Measurements from ENCODE around the gene DPF3. TPM values are rescaled to one million over a fixed set of nuclear protein-coding genes. Genes with fewer than 3 reads are reported as not detected.
"Not testable (repeated sequence)": the region's sequence is repeated elsewhere in the genome, so short reads cannot be mapped to it uniquely, and the experiment has no call there.

DPF3 gene
- polyA plus RNA-seq, 2 donors, result 0.16 to 0.37 TPM

- not testable (repeated sequence) for H3K9me3 ChIP-seq (ENCODE audit: control insufficient read depth in 2 of 2, insufficient read depth in 1 of 2, low read depth in 1 of 2, low read length in 1 of 2); H3K4me1 ChIP-seq (ENCODE audit: control insufficient read depth in 2 of 2, insufficient read depth in 2 of 2, low read length in 1 of 2); H3K27me3 ChIP-seq (ENCODE audit: control insufficient read depth in 1 of 2, insufficient read depth in 2 of 2, low read length in 2 of 2); H3K27ac ChIP-seq (ENCODE audit: low read depth in 2 of 2, low read length in 1 of 2); H3K4me3 ChIP-seq (ENCODE audit: low read depth in 1 of 2, low read length in 2 of 2); H3K36me3 ChIP-seq (ENCODE audit: control insufficient read depth in 2 of 2, insufficient read depth in 2 of 2, low read length in 1 of 2)
- 77 to 87% methylated on average over 4 of the region's 4 CpGs for WGBS, 2 donors
These were observed 23.0 kb downstream of the DPF3 start for GRCh38 chr14:72870878-72871277.

- Histone ChIP-seq H3K27ac (ENCODE audit: low read depth in 2 of 2, low read length in 1 of 2) (no peak overlapping the region), H3K27me3 (ENCODE audit: control insufficient read depth in 1 of 2, insufficient read depth in 2 of 2, low read length in 2 of 2) (no peaks in the 10 kb centered on the region), H3K36me3 (ENCODE audit: control insufficient read depth in 2 of 2, insufficient read depth in 2 of 2, low read length in 1 of 2) (no peaks in the 10 kb centered on the region), H3K4me3 (ENCODE audit: low read depth in 1 of 2, low read length in 2 of 2) (no peak overlapping the region), H3K4me1 (ENCODE audit: control insufficient read depth in 2 of 2, insufficient read depth in 2 of 2, low read length in 1 of 2) (no peaks in the 10 kb centered on the region), H3K9me3 (ENCODE audit: control insufficient read depth in 2 of 2, insufficient read depth in 1 of 2, low read depth in 1 of 2, low read length in 1 of 2) (peaks cover 0 to 2% of the 10 kb centered on the region in 2 donors)
- WGBS, 2 donors, result 78 to 80% methylated on average over 8 of the region's 8 CpGs
These were observed 24.2 kb downstream of the DPF3 start for GRCh38 chr14:72869407-72870329.

DNA sequence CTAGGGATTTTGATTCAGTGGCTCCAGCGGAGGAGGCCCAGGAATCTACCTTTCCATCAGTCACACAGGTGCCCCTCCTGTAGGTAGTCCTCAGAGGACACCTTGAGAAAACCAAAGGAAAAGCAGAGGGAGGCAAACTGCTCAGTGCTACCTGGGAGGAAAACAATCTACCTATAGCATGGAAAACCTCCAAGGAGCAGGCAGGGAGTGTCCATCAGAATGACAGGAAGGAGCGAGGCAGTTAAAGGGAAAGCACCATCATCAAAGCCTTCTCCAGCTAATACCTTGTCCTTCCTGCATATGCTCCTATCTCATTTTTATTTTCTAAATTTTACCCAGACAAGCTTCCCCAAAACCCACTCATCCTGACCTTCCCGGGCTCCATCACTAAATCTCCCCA lies 25.4 kb downstream of the DPF3 start:
- no peaks in the 10 kb centered on the region for H3K4me1 ChIP-seq (ENCODE audit: control insufficient read depth in 2 of 2, insufficient read depth in 2 of 2, low read length in 1 of 2)
- H3K4me3 ChIP-seq (ENCODE audit: low read depth in 1 of 2, low read length in 2 of 2), result no peak overlapping the region
- H3K27ac ChIP-seq (ENCODE audit: low read depth in 2 of 2, low read length in 1 of 2), result no peak overlapping the region
- no peaks in the 10 kb centered on the region for H3K27me3 ChIP-seq (ENCODE audit: control insufficient read depth in 1 of 2, insufficient read depth in 2 of 2, low read length in 2 of 2)
- 86 to 91% methylated on average over 3 of the region's 3 CpGs for WGBS, 2 donors
- no peaks in the 10 kb centered on the region for H3K36me3 ChIP-seq (ENCODE audit: control insufficient read depth in 2 of 2, insufficient read depth in 2 of 2, low read length in 1 of 2)
- H3K9me3 ChIP-seq (ENCODE audit: control insufficient read depth in 2 of 2, insufficient read depth in 1 of 2, low read depth in 1 of 2, low read length in 1 of 2), result peaks cover 0 to 2% of the 10 kb centered on the region in 2 donors

DNA sequence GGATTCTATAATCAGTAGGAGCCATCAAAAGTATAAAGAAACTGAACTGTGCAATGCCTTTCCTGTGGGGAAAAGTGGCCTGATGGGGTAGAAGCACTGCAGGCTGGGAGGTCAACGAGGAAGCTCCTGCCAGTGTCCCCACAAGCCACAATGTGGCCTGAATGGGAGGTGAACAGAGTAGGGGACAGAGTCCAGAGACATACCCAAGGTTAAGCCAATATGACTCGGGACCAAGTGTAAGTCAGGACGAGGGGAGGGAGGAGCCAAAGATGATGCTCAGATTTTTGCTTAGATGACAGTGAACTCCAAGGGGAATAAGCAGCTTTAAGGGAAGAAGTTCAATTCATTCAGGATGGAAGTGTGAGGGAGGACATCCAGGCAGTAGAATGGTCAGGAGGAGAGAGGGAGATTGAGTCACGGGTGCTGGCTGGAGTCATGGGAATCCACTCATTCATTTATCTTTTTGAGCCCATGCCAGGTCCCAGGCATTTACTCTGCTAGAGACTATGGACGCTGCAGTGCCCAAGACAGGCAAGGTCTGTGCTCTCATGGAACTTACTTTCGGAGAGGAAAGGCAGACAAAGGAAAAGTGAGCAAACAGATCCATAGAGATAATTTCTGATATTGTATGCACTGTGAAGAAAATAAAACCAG lies 29.1 kb downstream of the DPF3 start:
- Histone ChIP-seq H3K36me3 (ENCODE audit: control insufficient read depth in 2 of 2, insufficient read depth in 2 of 2, low read length in 1 of 2) (no peaks in the 10 kb centered on the region), H3K27ac (ENCODE audit: low read depth in 2 of 2, low read length in 1 of 2) (no peak overlapping the region), H3K4me3 (ENCODE audit: low read depth in 1 of 2, low read length in 2 of 2) (no peak overlapping the region), H3K4me1 (ENCODE audit: control insufficient read depth in 2 of 2, insufficient read depth in 2 of 2, low read length in 1 of 2) (no peaks in the 10 kb centered on the region), H3K9me3 (ENCODE audit: control insufficient read depth in 2 of 2, insufficient read depth in 1 of 2, low read depth in 1 of 2, low read length in 1 of 2) (no peaks in the 10 kb centered on the region), H3K27me3 (ENCODE audit: control insufficient read depth in 1 of 2, insufficient read depth in 2 of 2, low read length in 2 of 2) (no peaks in the 10 kb centered on the region)
- WGBS, 2 donors, result 75 to 80% methylated on average over 6 of the region's 6 CpGs

- Histone ChIP-seq H3K36me3 (ENCODE audit: control insufficient read depth in 2 of 2, insufficient read depth in 2 of 2, low read length in 1 of 2) (no peaks in the 10 kb centered on the region), H3K9me3 (ENCODE audit: control insufficient read depth in 2 of 2, insufficient read depth in 1 of 2, low read depth in 1 of 2, low read length in 1 of 2) (no peaks in the 10 kb centered on the region), H3K4me1 (ENCODE audit: control insufficient read depth in 2 of 2, insufficient read depth in 2 of 2, low read length in 1 of 2) (no peaks in the 10 kb centered on the region), H3K4me3 (ENCODE audit: low read depth in 1 of 2, low read length in 2 of 2) (no peak overlapping the region), H3K27me3 (ENCODE audit: control insufficient read depth in 1 of 2, insufficient read depth in 2 of 2, low read length in 2 of 2) (no peaks in the 10 kb centered on the region), H3K27ac (ENCODE audit: low read depth in 2 of 2, low read length in 1 of 2) (no peak overlapping the region)
- WGBS, 2 donors, result 69 to 72% methylated on average over 7 of the region's 7 CpGs
These were observed 30.5 kb downstream of the DPF3 start for GRCh38 chr14:72863216-72864006.

DNA sequence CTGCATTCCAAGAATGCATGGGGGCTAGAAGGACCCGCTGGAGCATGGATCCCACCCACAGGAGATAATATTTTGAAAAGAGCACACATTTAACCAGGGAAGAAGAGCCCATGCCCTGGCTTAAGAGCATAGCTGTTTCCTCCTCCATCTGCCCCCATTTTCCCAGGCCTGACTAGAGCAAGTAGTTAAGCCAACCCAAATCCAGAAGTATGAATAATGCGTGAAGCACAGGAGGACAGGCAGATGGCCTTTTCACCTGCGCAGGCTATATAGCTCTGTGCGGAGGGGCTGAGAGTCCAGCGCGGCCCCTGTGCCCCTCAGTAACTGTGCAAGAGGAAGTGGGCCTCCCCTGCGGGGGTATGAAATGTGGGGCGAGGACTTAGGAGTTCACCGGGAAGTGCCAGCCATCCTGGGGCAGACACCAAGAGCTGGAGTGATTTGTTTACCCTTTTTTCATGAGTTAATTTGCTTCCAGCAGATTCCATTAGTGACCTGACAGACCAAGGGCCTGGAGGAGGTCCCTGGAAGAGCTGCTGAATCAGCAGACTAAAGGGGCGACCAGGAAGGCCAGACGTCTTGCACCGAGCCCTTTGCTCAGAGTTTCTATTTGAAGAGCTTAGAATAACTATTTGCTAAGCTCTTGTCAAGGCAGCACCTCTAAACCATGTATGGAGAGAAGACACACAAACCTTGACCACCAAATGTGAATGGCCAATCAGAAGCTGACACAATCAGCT lies 37.2 kb downstream of the DPF3 start:
- H3K27me3 ChIP-seq (ENCODE audit: control insufficient read depth in 1 of 2, insufficient read depth in 2 of 2, low read length in 2 of 2), result no peaks in the 10 kb centered on the region
- H3K27ac ChIP-seq (ENCODE audit: low read depth in 2 of 2, low read length in 1 of 2), result no peak overlapping the region
- WGBS, 2 donors, result 74 to 75% methylated on average over 12 of the region's 12 CpGs
- H3K4me1 ChIP-seq (ENCODE audit: control insufficient read depth in 2 of 2, insufficient read depth in 2 of 2, low read length in 1 of 2), result peaks cover 0 to 3% of the 10 kb centered on the region in 2 donors
- no peak overlapping the region for H3K4me3 ChIP-seq (ENCODE audit: low read depth in 1 of 2, low read length in 2 of 2)
- no peaks in the 10 kb centered on the region for H3K9me3 ChIP-seq (ENCODE audit: control insufficient read depth in 2 of 2, insufficient read depth in 1 of 2, low read depth in 1 of 2, low read length in 1 of 2)
- H3K36me3 ChIP-seq (ENCODE audit: control insufficient read depth in 2 of 2, insufficient read depth in 2 of 2, low read length in 1 of 2), result no peaks in the 10 kb centered on the region

DNA sequence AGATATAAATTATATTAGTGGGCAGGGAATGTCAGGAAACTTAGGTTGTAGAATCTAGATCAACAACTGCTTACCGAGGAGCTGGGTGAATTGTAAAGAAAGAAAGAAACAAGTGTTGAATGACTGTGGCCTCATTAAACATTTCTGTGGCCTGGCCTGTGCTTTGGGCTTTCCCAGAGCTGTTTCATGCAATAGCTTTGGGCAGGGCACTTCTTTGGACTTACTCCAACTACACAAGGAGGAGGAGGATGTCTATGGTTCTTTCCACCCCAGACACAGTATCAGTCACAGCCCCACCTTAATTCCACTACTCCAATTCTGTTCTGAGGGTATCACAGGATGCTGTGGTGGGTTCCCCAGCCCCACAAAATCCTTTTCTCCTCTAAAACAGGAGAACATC lies 38.0 kb downstream of the DPF3 start:
- WGBS, 2 donors, result 47 to 57% methylated on average over 1 of the region's 1 CpG
- Histone ChIP-seq H3K36me3 (ENCODE audit: control insufficient read depth in 2 of 2, insufficient read depth in 2 of 2, low read length in 1 of 2) (no peaks in the 10 kb centered on the region), H3K9me3 (ENCODE audit: control insufficient read depth in 2 of 2, insufficient read depth in 1 of 2, low read depth in 1 of 2, low read length in 1 of 2) (no peaks in the 10 kb centered on the region), H3K4me3 (ENCODE audit: low read depth in 1 of 2, low read length in 2 of 2) (no peak overlapping the region), H3K27ac (ENCODE audit: low read depth in 2 of 2, low read length in 1 of 2) (no peak overlapping the region), H3K27me3 (ENCODE audit: control insufficient read depth in 1 of 2, insufficient read depth in 2 of 2, low read length in 2 of 2) (no peaks in the 10 kb centered on the region), H3K4me1 (ENCODE audit: control insufficient read depth in 2 of 2, insufficient read depth in 2 of 2, low read length in 1 of 2) (peaks cover 0 to 3% of the 10 kb centered on the region in 2 donors)

DNA sequence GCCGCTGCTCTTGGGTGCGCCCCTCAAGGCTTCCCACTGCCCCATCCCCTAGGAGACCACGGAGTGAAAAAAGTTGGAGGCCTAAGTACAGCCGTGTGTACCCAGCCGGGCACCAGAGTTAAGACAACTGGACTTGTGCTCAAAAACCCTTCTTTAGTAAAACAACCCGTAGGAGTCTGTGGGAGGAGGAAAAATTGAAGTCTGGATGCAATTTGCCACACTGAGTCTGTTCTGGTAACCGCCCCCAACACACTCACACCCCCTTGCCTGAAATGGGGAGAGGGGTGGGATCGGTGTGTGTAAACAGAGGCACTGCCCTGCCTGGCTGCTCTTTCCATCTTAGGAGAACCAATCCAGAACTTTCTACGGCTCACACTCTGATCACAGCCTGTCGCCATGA lies 41.7 kb downstream of the DPF3 start:
- no peak overlapping the region for H3K4me3 ChIP-seq (ENCODE audit: low read depth in 1 of 2, low read length in 2 of 2)
- no peaks in the 10 kb centered on the region for H3K36me3 ChIP-seq (ENCODE audit: control insufficient read depth in 2 of 2, insufficient read depth in 2 of 2, low read length in 1 of 2)
- H3K4me1 ChIP-seq (ENCODE audit: control insufficient read depth in 2 of 2, insufficient read depth in 2 of 2, low read length in 1 of 2), result peaks cover 0 to 3% of the 10 kb centered on the region in 2 donors
- H3K27ac ChIP-seq (ENCODE audit: low read depth in 2 of 2, low read length in 1 of 2), result no peak overlapping the region
- H3K9me3 ChIP-seq (ENCODE audit: control insufficient read depth in 2 of 2, insufficient read depth in 1 of 2, low read depth in 1 of 2, low read length in 1 of 2), result no peaks in the 10 kb centered on the region
- no peaks in the 10 kb centered on the region for H3K27me3 ChIP-seq (ENCODE audit: control insufficient read depth in 1 of 2, insufficient read depth in 2 of 2, low read length in 2 of 2)
- WGBS, 2 donors, result 90 to 92% methylated on average over 10 of the region's 10 CpGs

GRCh38 chr14:72851635-72852034 lies 42.3 kb downstream of the DPF3 start:
- H3K9me3 ChIP-seq (ENCODE audit: control insufficient read depth in 2 of 2, insufficient read depth in 1 of 2, low read depth in 1 of 2, low read length in 1 of 2), result no peaks in the 10 kb centered on the region
- WGBS, 2 donors, result 85 to 86% methylated on average over 14 of the region's 14 CpGs
- H3K27ac ChIP-seq (ENCODE audit: low read depth in 2 of 2, low read length in 1 of 2), result no peak overlapping the region
- H3K36me3 ChIP-seq (ENCODE audit: control insufficient read depth in 2 of 2, insufficient read depth in 2 of 2, low read length in 1 of 2), result no peaks in the 10 kb centered on the region
- H3K4me3 ChIP-seq (ENCODE audit: low read depth in 1 of 2, low read length in 2 of 2), result no peak overlapping the region
- H3K27me3 ChIP-seq (ENCODE audit: control insufficient read depth in 1 of 2, insufficient read depth in 2 of 2, low read length in 2 of 2), result no peaks in the 10 kb centered on the region
- H3K4me1 ChIP-seq (ENCODE audit: control insufficient read depth in 2 of 2, insufficient read depth in 2 of 2, low read length in 1 of 2), result peaks cover 0 to under 1% of the 10 kb centered on the region in 2 donors
